CD8-positive, alpha-beta memory T cell (primary cell): ENCODE results near the gene TUBGCP2. TPM values are rescaled to one million over a fixed set of nuclear protein-coding genes. Genes with fewer than 3 reads are reported as not detected.

ENCODE experiments used
- CTCF ChIA-PET: fragments of 350-600 bp; sonication (Branson Sonifier 250); formaldehyde crosslinking; loops from one replicate; lab custom pipeline; 2021; ENCODE audit warnings: antibody characterized with exemption; lab: Charles Lee
- POLR2A ChIA-PET: fragments of 350-600 bp; sonication (Branson Sonifier 250); formaldehyde crosslinking; loops from one replicate; lab custom pipeline; 2021; ENCODE audit warnings: antibody characterized with exemption; lab: Charles Lee
- DNase-seq, 5 donors: peaks; one replicate each; pipeline versions ENCODE4 v3.0.0 to v3.0.0-alpha.2; 2020 to 2022; ENCODE audit warnings: mixed read lengths in 1 of 5
- H3K27ac ChIP-seq: one replicate; pipeline ENCODE4 v1.7.0; 2013; ENCODE audit warnings: low read depth, mild to moderate bottlenecking, low read length, moderate library complexity
- H3K27me3 ChIP-seq: 2 replicates; pipeline ENCODE4 v1.7.0; 2013; ENCODE audit warnings: low read length, mild to moderate bottlenecking; ENCODE audit not compliant: insufficient read depth, poor library complexity, severe bottlenecking
- H3K36me3 ChIP-seq: 2 replicates; pipeline ENCODE4 v1.7.0; 2013; ENCODE audit warnings: mild to moderate bottlenecking, low read length, moderate library complexity; ENCODE audit not compliant: insufficient read depth
- H3K4me1 ChIP-seq: 2 replicates; pipeline ENCODE4 v1.7.0; 2013; ENCODE audit warnings: mild to moderate bottlenecking, low read length, moderate library complexity; ENCODE audit not compliant: insufficient read depth
- H3K4me3 ChIP-seq: 2 replicates; pipeline ENCODE4 v1.7.0; 2013; ENCODE audit warnings: mild to moderate bottlenecking, low read length
- H3K9me3 ChIP-seq: 2 replicates; pipeline ENCODE4 v1.7.0; 2013; ENCODE audit warnings: mild to moderate bottlenecking, low read length
- H3K27ac Mint-ChIP-seq, 8 donors: one replicate each; pipeline ENCODE4 v1.8.0; 2020 to 2021; ENCODE audit warnings: mixed read lengths in 8 of 8, mild to moderate bottlenecking in 6 of 8, inconsistent platforms in 3 of 8, moderate library complexity in 3 of 8
- H3K27me3 Mint-ChIP-seq, 2 donors: one replicate each; pipeline ENCODE4 v1.8.0; 2020 to 2021; ENCODE audit warnings: mixed read lengths in 2 of 2, mild to moderate bottlenecking in 1 of 2, moderate library complexity in 1 of 2
- H3K36me3 Mint-ChIP-seq, 3 donors: one replicate each; pipeline ENCODE4 v1.8.0; 2020 to 2021; ENCODE audit warnings: mixed read lengths in 3 of 3, inconsistent platforms in 1 of 3, mild to moderate bottlenecking in 1 of 3
- H3K4me1 Mint-ChIP-seq, 3 donors: one replicate each; pipeline ENCODE4 v1.8.0; 2020 to 2021; ENCODE audit warnings: mixed read lengths in 3 of 3, inconsistent platforms in 1 of 3, mild to moderate bottlenecking in 1 of 3
- H3K4me3 Mint-ChIP-seq, 7 donors: one replicate each; pipeline ENCODE4 v1.8.0; 2020 to 2021; ENCODE audit warnings: mixed read lengths in 7 of 7, mild to moderate bottlenecking in 6 of 7, moderate library complexity in 4 of 7, inconsistent platforms in 2 of 7
- H3K9me3 Mint-ChIP-seq, 5 donors: one replicate each; pipeline ENCODE4 v1.8.0; 2020 to 2022; ENCODE audit warnings: mixed read lengths in 5 of 5, mild to moderate bottlenecking in 3 of 5, moderate library complexity in 2 of 5, inconsistent platforms in 1 of 5
- polyA plus RNA-seq: library from polyadenylated mRNA; unstranded; fragments of 300-500 nt; fragmentation: Illumina TruSeq; gene quantifications from one replicate; pipeline ENCODE4 v1.2.3, GENCODE V29; 2021
- total RNA-seq, 2 experiments: library from RNA; stranded (reverse); gene quantifications; one replicate each; pipeline ENCODE4 v1.2.3, GENCODE V29; 2021

The TUBGCP2 gene
- total and polyA plus RNA-seq, 3 experiments from 2014 or later: 39.9 to 68.1 (median 67.9) TPM

DNA sequence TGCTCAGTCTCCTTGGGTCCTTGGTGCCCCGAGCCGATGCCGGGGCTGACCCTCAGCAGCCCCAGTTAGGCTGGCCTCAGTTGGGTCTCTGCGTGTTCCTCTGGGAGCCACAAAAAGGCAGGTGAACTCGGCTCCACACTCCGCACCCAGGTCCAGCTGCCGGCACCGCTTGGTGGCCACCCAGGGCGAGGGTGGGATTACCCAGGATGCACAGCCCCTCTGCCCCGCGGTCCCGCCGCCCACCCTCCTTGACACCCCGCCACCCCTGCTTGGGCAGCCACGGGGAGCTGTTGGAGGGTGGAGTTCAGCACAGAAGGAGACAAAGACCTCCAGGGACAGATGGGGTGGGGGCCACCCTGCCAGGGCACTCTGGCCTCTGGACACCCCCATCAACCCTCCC lies 53.3 kb downstream of the TUBGCP2 start:
- Mint-ChIP-seq H3K27ac (no peak overlapping the region), H3K9me3 (no peaks in the 10 kb centered on the region), H3K4me3 (no peak overlapping the region), H3K27me3 (peaks cover 0 to 2% of the 10 kb centered on the region in 2 donors), H3K4me1 (peaks cover 24 to 32% (median 28%) of the 10 kb centered on the region in 3 donors), H3K36me3 (no peaks in the 10 kb centered on the region)
- ChIA-PET CTCF (interaction anchor here (0.8 kb wide), 1 partner anchor 9 kb away, joined by 4 read pairs; no protein-coding TSS in a partner anchor), POLR2A (no interaction called here)
- no peak for DNase-seq
- H3K27me3 ChIP-seq: no peaks in the 10 kb centered on the region
- no peaks in the 10 kb centered on the region for H3K36me3 ChIP-seq
- H3K4me1 ChIP-seq: peaks cover 35% of the 10 kb centered on the region
- no peaks in the 10 kb centered on the region for H3K9me3 ChIP-seq
- H3K27ac ChIP-seq: no peak overlapping the region
- H3K4me3 ChIP-seq: no peak overlapping the region

GRCh38 chr10:133254421-133255120 lies 54.1 kb downstream of the TUBGCP2 start:
- Histone ChIP-seq H3K36me3 (no peaks in the 10 kb centered on the region), H3K4me3 (no peak overlapping the region), H3K27me3 (no peaks in the 10 kb centered on the region), H3K27ac (no peak overlapping the region), H3K4me1 (peaks cover 28% of the 10 kb centered on the region), H3K9me3 (no peaks in the 10 kb centered on the region)
- DNase-seq: no peak
- H3K27ac Mint-ChIP-seq: peak overlapping the region in 4 of 8 donors; percentile 19 to 96 (median 72)
- H3K36me3 Mint-ChIP-seq: no peaks in the 10 kb centered on the region
- peaks cover 0 to 6% of the 10 kb centered on the region in 2 donors for H3K27me3 Mint-ChIP-seq
- CTCF ChIA-PET: interaction anchor here (0.8 kb wide), 1 partner anchor 8 kb away, joined by 4 read pairs; no protein-coding TSS in a partner anchor
- no peaks in the 10 kb centered on the region for H3K9me3 Mint-ChIP-seq
- peaks cover 18 to 25% (median 21%) of the 10 kb centered on the region in 3 donors for H3K4me1 Mint-ChIP-seq
- H3K4me3 Mint-ChIP-seq: no peak overlapping the region
- POLR2A ChIA-PET: no interaction called here

- H3K9me3 ChIP-seq: no peaks in the 10 kb centered on the region
- no peak for DNase-seq
- Mint-ChIP-seq H3K4me1 (peaks cover 12 to 16% (median 14%) of the 10 kb centered on the region in 3 donors), H3K36me3 (no peaks in the 10 kb centered on the region), H3K27ac (no peak overlapping the region), H3K9me3 (no peaks in the 10 kb centered on the region), H3K27me3 (peaks cover 0 to 6% of the 10 kb centered on the region in 2 donors), H3K4me3 (no peak overlapping the region)
- ChIA-PET CTCF (no interaction called here), POLR2A (no interaction called here)
- no peaks in the 10 kb centered on the region for H3K27me3 ChIP-seq
- H3K4me1 ChIP-seq: peaks cover 17% of the 10 kb centered on the region
- no peaks in the 10 kb centered on the region for H3K36me3 ChIP-seq
- H3K4me3 ChIP-seq: no peak overlapping the region
- no peak overlapping the region for H3K27ac ChIP-seq
These were observed 55.2 kb downstream of the TUBGCP2 start for GRCh38 chr10:133253361-133253955.

- Histone ChIP-seq H3K36me3 (no peaks in the 10 kb centered on the region), H3K9me3 (no peaks in the 10 kb centered on the region), H3K4me3 (no peak overlapping the region), H3K4me1 (peaks cover 4% of the 10 kb centered on the region), H3K27me3 (no peaks in the 10 kb centered on the region), H3K27ac (no peak overlapping the region)
- Mint-ChIP-seq H3K4me3 (no peak overlapping the region), H3K9me3 (no peaks in the 10 kb centered on the region), H3K4me1 (peaks cover 4% of the 10 kb centered on the region in 3 donors), H3K27me3 (peaks cover 2 to 6% of the 10 kb centered on the region in 2 donors), H3K36me3 (no peaks in the 10 kb centered on the region), H3K27ac (peak overlapping the region in 1 of 8 donors; percentile 38)
- ChIA-PET CTCF (no interaction called here), POLR2A (no interaction called here)
- DNase-seq: no peak
These were observed 56.5 kb downstream of the TUBGCP2 start for GRCh38 chr10:133252223-133252552.

- H3K27me3 Mint-ChIP-seq: peaks cover 2 to 9% of the 10 kb centered on the region in 2 donors
These were observed 57.1 kb downstream of the TUBGCP2 start for GRCh38 chr10:133251388-133252222.

GRCh38 chr10:133249975-133250754 lies 58.5 kb downstream of the TUBGCP2 start:
- Histone ChIP-seq H3K36me3 (no peaks in the 10 kb centered on the region), H3K27ac (no peak overlapping the region), H3K4me1 (no peaks in the 10 kb centered on the region), H3K4me3 (no peak overlapping the region), H3K9me3 (no peaks in the 10 kb centered on the region), H3K27me3 (no peaks in the 10 kb centered on the region)
- no peak for DNase-seq
- no peak overlapping the region for H3K4me3 Mint-ChIP-seq
- ChIA-PET POLR2A (no interaction called here), CTCF (no interaction called here)
- no peaks in the 10 kb centered on the region for H3K36me3 Mint-ChIP-seq
- H3K4me1 Mint-ChIP-seq: peaks cover 0 to 3% (median 0%) of the 10 kb centered on the region in 3 donors
- peaks cover 2 to 13% of the 10 kb centered on the region in 2 donors for H3K27me3 Mint-ChIP-seq
- no peaks in the 10 kb centered on the region for H3K9me3 Mint-ChIP-seq
- H3K27ac Mint-ChIP-seq: peak overlapping the region in 3 of 8 donors; percentile 13 to 29 (median 18)

More at GRCh38 chr10:133251388-133252222, 57.1 kb downstream of the TUBGCP2 start:
- Histone ChIP-seq H3K27ac (no peak overlapping the region), H3K4me1 (no peaks in the 10 kb centered on the region), H3K36me3 (no peaks in the 10 kb centered on the region), H3K4me3 (no peak overlapping the region), H3K27me3 (no peaks in the 10 kb centered on the region), H3K9me3 (no peaks in the 10 kb centered on the region)
- no peak overlapping the region for H3K4me3 Mint-ChIP-seq
- DNase-seq: no peak
- H3K27ac Mint-ChIP-seq: peak overlapping the region in 1 of 8 donors; percentile 38
- ChIA-PET POLR2A (no interaction called here), CTCF (no interaction called here)
- no peaks in the 10 kb centered on the region for H3K9me3 Mint-ChIP-seq
- H3K36me3 Mint-ChIP-seq: no peaks in the 10 kb centered on the region
- H3K4me1 Mint-ChIP-seq: peaks cover 0 to 3% (median 0%) of the 10 kb centered on the region in 3 donors

DNA sequence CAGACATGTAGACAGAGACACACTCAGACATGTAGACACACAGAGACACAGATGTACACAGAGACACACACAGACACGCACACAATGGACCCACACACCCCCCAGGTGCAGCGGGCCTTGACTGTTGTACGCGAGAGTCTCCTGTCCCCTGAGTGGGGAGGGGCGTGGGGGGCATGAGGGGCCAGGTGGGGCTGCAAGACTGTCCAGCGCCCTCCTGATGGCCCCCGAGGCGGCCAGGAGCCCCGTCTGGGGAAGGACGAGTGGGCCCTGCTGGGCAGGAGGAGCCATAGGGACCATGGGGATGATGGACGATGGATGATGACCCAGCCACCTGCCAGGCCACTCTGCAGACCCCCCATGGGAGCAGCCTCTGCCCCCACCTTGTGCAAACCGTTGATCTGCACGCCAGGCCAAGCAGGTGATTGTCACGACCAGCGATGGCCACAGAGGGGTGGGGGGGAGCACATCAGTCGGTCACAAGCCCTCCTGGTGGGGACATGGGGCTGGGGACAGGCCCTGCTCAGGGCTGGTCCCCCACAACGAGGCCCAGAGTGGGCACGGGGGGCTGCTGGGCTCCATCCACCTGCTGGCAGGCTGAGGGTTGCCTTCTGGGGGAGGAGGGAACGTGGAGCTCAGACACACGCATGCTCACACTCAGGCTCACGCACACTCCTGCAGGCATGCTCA lies 59.4 kb downstream of the TUBGCP2 start:
- H3K27me3 ChIP-seq: no peaks in the 10 kb centered on the region
- CTCF ChIA-PET: no interaction called here
- no peaks in the 10 kb centered on the region for H3K36me3 Mint-ChIP-seq
- H3K9me3 ChIP-seq: no peaks in the 10 kb centered on the region
- POLR2A ChIA-PET: no interaction called here
- no peaks in the 10 kb centered on the region for H3K4me1 ChIP-seq
- H3K4me3 ChIP-seq: no peak overlapping the region
- no peaks in the 10 kb centered on the region for H3K36me3 ChIP-seq
- no peak overlapping the region for H3K4me3 Mint-ChIP-seq
- no peak overlapping the region for H3K27ac ChIP-seq
- H3K9me3 Mint-ChIP-seq: no peaks in the 10 kb centered on the region
- H3K4me1 Mint-ChIP-seq: peaks cover 0 to 3% (median 0%) of the 10 kb centered on the region in 3 donors
- peak overlapping the region in 2 of 8 donors; percentile 54 to 68 for H3K27ac Mint-ChIP-seq
- DNase-seq: no peak
- peaks cover 2 to 13% of the 10 kb centered on the region in 2 donors for H3K27me3 Mint-ChIP-seq
